HCT116 (cell line): Measurements from ENCODE around the gene RTF2. TPM values are rescaled to one million over a fixed set of nuclear protein-coding genes. Genes with fewer than 3 reads are reported as not detected.

ENCODE experiments used
- ATAC-seq: fragments of 200-7000 bp; cut with Tn5 transposase; 2 replicates; pipeline ENCODE4 v1.9.1; 2020; ENCODE audit warnings: mild to moderate bottlenecking, moderate library complexity
- BruUV-seq: library from RNA; stranded (reverse); fragments of 400-500 nt; replicated peaks from 2 replicates; lab custom pipeline; 2021; lab: Mats Ljungman, UMichigan
- CTCF ChIA-PET: fragments of 300-600 bp; sonication (Branson Sonifier 250); formaldehyde crosslinking; loops from one replicate; lab custom pipeline; 2021; ENCODE audit warnings: antibody characterized with exemption; lab: Charles Lee
- POLR2A ChIA-PET: fragments of 300-600, 350-600 bp; sonication (Branson Sonifier 250); formaldehyde crosslinking; loops from one replicate; lab custom pipeline; 2021; ENCODE audit warnings: antibody characterized with exemption; lab: Charles Lee
- RAD21 ChIA-PET, 2 experiments: fragments of 300-600 bp; sonication (Branson Sonifier 250); formaldehyde crosslinking; loops; one replicate each; lab custom pipeline; 2023; ENCODE audit warnings: low total read pairs in 2 of 2; ENCODE audit not compliant: uncharacterized antibody in 2 of 2, unreplicated experiment in 2 of 2, low non-redundant PET in 1 of 2; lab: Charles Lee
- DNase-seq: peaks from one replicate; pipeline ENCODE4 v3.0.0-alpha.2; 2010; ENCODE audit warnings: low read depth, low spot score
- H2AFZ ChIP-seq: fragments of 200-600 bp; shearing (Covaris generic), sonication (generic); 2 replicates; pipeline ENCODE4 v1.6.1; 2017; ENCODE audit warnings: low read depth, mixed run types, mixed read lengths, antibody characterized with exemption, low read length; ENCODE audit not compliant: poor library complexity, severe bottlenecking
- H3K27ac ChIP-seq: 2 replicates; pipeline ENCODE4 v1.5.1; 2012; ENCODE audit warnings: low read depth, low read length
- H3K27me3 ChIP-seq: fragments of 200-600 bp; sonication (generic); 2 replicates; pipeline ENCODE4 v1.6.1; 2016; ENCODE audit warnings: mixed run types, low read length, mixed read lengths; ENCODE audit not compliant: insufficient read depth
- H3K36me3 ChIP-seq, 2 experiments: fragments of 200-500 bp in 1 of 2; fragments of 200-600 bp in 1 of 2; sonication (Bioruptor generic) in 1 of 2; sonication (generic) in 1 of 2; 2 replicates each; pipeline versions ENCODE4 v1.5.1 to v1.6.1; 2014 to 2016; ENCODE audit warnings: low read length in 2 of 2, inconsistent platforms in 1 of 2, mixed read lengths in 1 of 2, mixed run types in 1 of 2; ENCODE audit not compliant: insufficient read depth in 2 of 2, control insufficient read depth in 1 of 2
- H3K4me1 ChIP-seq, 2 experiments: fragments of 200-600 bp in 1 of 2; sonication (generic) in 1 of 2; 2 replicates each; pipeline versions ENCODE4 v1.5.1 to v1.6.1; 2012 to 2017; ENCODE audit warnings: low read length in 2 of 2, inconsistent platforms in 1 of 2, mild to moderate bottlenecking in 1 of 2, mixed read lengths in 1 of 2, mixed run types in 1 of 2, moderate library complexity in 1 of 2; ENCODE audit not compliant: insufficient read depth in 2 of 2, control insufficient read depth in 1 of 2
- H3K4me2 ChIP-seq: fragments of 200-600 bp; sonication (generic); 2 replicates; pipeline ENCODE4 v1.6.1; 2017; ENCODE audit warnings: mixed run types, low read length, mixed read lengths
- H3K4me3 ChIP-seq, 2 experiments: fragments of 200-600 bp in 1 of 2; sonication (generic) in 1 of 2; replicated peaks in 1 of 2; 2 replicates each; pipeline ENCODE4 v1.5.1; 2011 to 2016; ENCODE audit warnings: low read length in 2 of 2, control low read depth in 1 of 2, low read depth in 1 of 2, mild to moderate bottlenecking in 1 of 2, mixed read lengths in 1 of 2, mixed run types in 1 of 2
- H3K79me2 ChIP-seq: fragments of 200-600 bp; sonication (generic); 2 replicates; pipeline ENCODE4 v1.6.1; 2017; ENCODE audit warnings: mild to moderate bottlenecking, mixed run types, low read length, moderate library complexity, mixed read lengths; ENCODE audit not compliant: insufficient read depth
- H3K9ac ChIP-seq: fragments of 200-600 bp; sonication (generic); 2 replicates; pipeline ENCODE4 v1.6.1; 2016; ENCODE audit warnings: low read length, mixed read lengths
- H3K9me2 ChIP-seq: fragments of 200-600 bp; sonication (generic), shearing (Covaris generic); 2 replicates; pipeline ENCODE4 v1.6.1; 2017; ENCODE audit warnings: mixed run types, mild to moderate bottlenecking, moderate library complexity; ENCODE audit not compliant: insufficient read depth
- H3K9me3 ChIP-seq, 2 experiments: fragments of 200-500 bp in 1 of 2; fragments of 200-600 bp in 1 of 2; sonication (Bioruptor generic) in 1 of 2; sonication (generic) in 1 of 2; 2 replicates each; pipeline ENCODE4 v1.6.1; 2014 to 2017; ENCODE audit warnings: low read length in 2 of 2, mixed read lengths in 2 of 2, inconsistent platforms in 1 of 2, low read depth in 1 of 2, mild to moderate bottlenecking in 1 of 2, mixed run types in 1 of 2, moderate library complexity in 1 of 2; ENCODE audit not compliant: control insufficient read depth in 1 of 2, insufficient read depth in 1 of 2
- H4K20me1 ChIP-seq: fragments of 200-600 bp; sonication (generic), shearing (Covaris generic); 2 replicates; pipeline ENCODE4 v1.6.1; 2017; ENCODE audit warnings: mixed run types, mild to moderate bottlenecking, moderate library complexity; ENCODE audit not compliant: insufficient read depth
- CEBPB ChIP-seq: IDR thresholded peaks from 2 replicates; pipeline ENCODE4 v1.6.1; 2012; ENCODE audit warnings: low read depth
- CTCF ChIP-seq, 3 experiments: fragments of 200-600 bp in 1 of 3; sonication (generic) in 1 of 3; IDR thresholded peaks in 2 of 3; conservative IDR thresholded peaks in 1 of 3; 2 replicates each; pipeline ENCODE4 v1.5.1; 2012 to 2017; ENCODE audit warnings: low read depth in 2 of 3, low read length in 2 of 3, antibody characterized with exemption in 1 of 3, borderline replicate concordance in 1 of 3, control low read depth in 1 of 3, mild to moderate bottlenecking in 1 of 3, mixed read lengths in 1 of 3, mixed run types in 1 of 3, moderate library complexity in 1 of 3; ENCODE audit not compliant: insufficient read depth in 1 of 3
- EGR1 ChIP-seq: IDR thresholded peaks from 2 replicates; pipeline ENCODE4 v1.6.1; 2012; ENCODE audit warnings: low read depth
- ELF1 ChIP-seq: IDR thresholded peaks from 2 replicates; pipeline ENCODE4 v1.6.1; 2012; ENCODE audit warnings: low read depth, borderline replicate concordance
- EZH2 ChIP-seq: fragments of 200-600 bp; sonication (generic); IDR thresholded peaks from 2 replicates; pipeline ENCODE4 v1.6.1; 2017; ENCODE audit warnings: antibody characterized with exemption, mixed run types
- EZH2phosphoT487 ChIP-seq: fragments of 200-600 bp; IDR thresholded peaks from 2 replicates; pipeline ENCODE4 v1.6.1; 2018; ENCODE audit warnings: antibody characterized with exemption, borderline replicate concordance
- JUND ChIP-seq: IDR thresholded peaks from 2 replicates; pipeline ENCODE4 v1.6.1; 2012
- MAX ChIP-seq: IDR thresholded peaks from 2 replicates; pipeline ENCODE4 v1.6.1; 2012
- POLR2AphosphoS5 ChIP-seq: IDR thresholded peaks from 2 replicates; pipeline ENCODE4 v1.6.1; 2011; ENCODE audit warnings: mild to moderate bottlenecking, low read depth, low read length, moderate library complexity
- REST ChIP-seq: IDR thresholded peaks from 2 replicates; pipeline ENCODE4 v1.6.1; 2012; ENCODE audit warnings: low read depth
- SIN3A ChIP-seq: IDR thresholded peaks from 2 replicates; pipeline ENCODE4 v1.6.1; 2012; ENCODE audit warnings: low read depth
- SP1 ChIP-seq: IDR thresholded peaks from 2 replicates; pipeline ENCODE4 v1.6.1; 2012; ENCODE audit warnings: low read depth
- SRF ChIP-seq: IDR thresholded peaks from 2 replicates; pipeline ENCODE4 v1.6.1; 2012; ENCODE audit warnings: low read depth
- TCF7L2 ChIP-seq: IDR thresholded peaks from 2 replicates; pipeline ENCODE4 v1.7.0; 2011; ENCODE audit warnings: borderline replicate concordance, inconsistent platforms; ENCODE audit not compliant: insufficient read depth, insufficient read length; ENCODE audit errors: extremely low read depth
- ZFX ChIP-seq: fragments of 450-650 bp; IDR thresholded peaks from 2 replicates; pipeline ENCODE4 v1.6.1; 2017
- intact Hi-C: fragments of 100-400 bp; cut with micrococcal nuclease; formaldehyde crosslinking; loops from 2 replicates; pipeline ENCODE4 v1.10.0; 2022
- total RNA-seq: library from RNA; stranded (reverse); gene quantifications from one replicate; pipeline ENCODE4 v1.2.1, GENCODE V29; 2021; ENCODE audit not compliant: unreplicated experiment
- TF ChIP-seq, protein P1 (sequence below): IDR thresholded peaks from 2 replicates; pipeline ENCODE4 v1.6.1; 2012

RTF2 gene
- total RNA-seq, 1 experiment from 2014 or later, result 73.8 TPM

DNA sequence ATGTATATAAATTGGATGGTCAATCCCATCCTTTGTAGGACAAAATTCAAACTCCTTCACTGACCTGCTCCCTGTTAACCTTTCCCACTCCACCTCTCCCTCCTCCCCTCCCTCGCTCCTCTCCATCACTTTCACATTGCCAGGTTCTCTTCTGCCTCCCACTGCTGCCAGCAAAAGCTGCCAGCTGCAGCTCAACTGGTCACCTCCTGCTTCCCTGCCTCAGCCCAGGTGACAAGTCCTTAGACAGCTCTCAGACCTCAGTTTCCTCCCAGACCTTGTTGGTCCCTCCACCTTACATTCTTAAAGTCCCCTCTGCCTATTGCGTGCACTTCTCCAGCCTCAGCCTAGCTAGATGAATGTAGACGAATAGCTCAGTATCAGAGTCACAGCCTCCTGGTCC lies 23.3 kb upstream of the RTF2 start:
- RAD21 ChIA-PET, result no interaction called here
- H3K4me2 ChIP-seq, result no peak overlapping the region
- no peak for ATAC-seq
- CTCF ChIA-PET, result no interaction called here
- H3K4me1 ChIP-seq, result no peaks in the 10 kb centered on the region
- H3K36me3 ChIP-seq, result no peaks in the 10 kb centered on the region
- no peaks in the 10 kb centered on the region for H3K9me3 ChIP-seq
- no peak overlapping the region for H2AFZ ChIP-seq
- H3K27me3 ChIP-seq, result no peaks in the 10 kb centered on the region
- H3K4me3 ChIP-seq, result no peak overlapping the region
- no peak for DNase-seq
- H3K27ac ChIP-seq, result no peak overlapping the region
- H3K9ac ChIP-seq, result no peak overlapping the region
- POLR2A ChIA-PET, result no interaction called here
- no peaks in the 10 kb centered on the region for H4K20me1 ChIP-seq
- intact Hi-C loops, result no loop called here
- no peaks in the 10 kb centered on the region for H3K9me2 ChIP-seq
- TF ChIP-seq EZH2, result no peak
- TF ChIP-seq ZFX, result no peak
- TF ChIP-seq EGR1, result no peak
- TF ChIP-seq, protein P1, sequence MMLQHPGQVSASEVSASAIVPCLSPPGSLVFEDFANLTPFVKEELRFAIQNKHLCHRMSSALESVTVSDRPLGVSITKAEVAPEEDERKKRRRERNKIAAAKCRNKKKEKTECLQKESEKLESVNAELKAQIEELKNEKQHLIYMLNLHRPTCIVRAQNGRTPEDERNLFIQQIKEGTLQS, result no peak
- no peak for TF ChIP-seq ELF1
- TF ChIP-seq SP1, result no peak
- TF ChIP-seq EZH2phosphoT487, result no peak
- TF ChIP-seq MAX, result no peak
- TF ChIP-seq SRF, result no peak
- no peak for TF ChIP-seq SIN3A
- TF ChIP-seq JUND, result no peak
- TF ChIP-seq CTCF (IDR thresholded peaks at IDR 0.05 in 2 of 3, conservative IDR thresholded peaks at IDR 0.05 in 1 of 3; ENCODE audit: borderline replicate concordance in 1 of 3, insufficient read depth in 1 of 3, low read depth in 2 of 3, low read length in 2 of 3), result no peak
- no peak for TF ChIP-seq POLR2AphosphoS5
- TF ChIP-seq REST, result no peak
- TF ChIP-seq CEBPB, result no peak
- no peak for TF ChIP-seq TCF7L2
- no TSS peak for BruUV-seq
- H3K79me2 ChIP-seq, result no peaks in the 10 kb centered on the region
